GM18868 (cell line): ENCODE measurements around the gene CRISP2.

Source experiments
- ATAC-seq: cut with Tn5 transposase; IDR thresholded peaks from one replicate; pipeline ENCODE4 v1.9.1; 2021; ENCODE audit warnings: mild to moderate bottlenecking, moderate library complexity; ENCODE audit not compliant: unreplicated experiment

The CRISP2 gene

DNA sequence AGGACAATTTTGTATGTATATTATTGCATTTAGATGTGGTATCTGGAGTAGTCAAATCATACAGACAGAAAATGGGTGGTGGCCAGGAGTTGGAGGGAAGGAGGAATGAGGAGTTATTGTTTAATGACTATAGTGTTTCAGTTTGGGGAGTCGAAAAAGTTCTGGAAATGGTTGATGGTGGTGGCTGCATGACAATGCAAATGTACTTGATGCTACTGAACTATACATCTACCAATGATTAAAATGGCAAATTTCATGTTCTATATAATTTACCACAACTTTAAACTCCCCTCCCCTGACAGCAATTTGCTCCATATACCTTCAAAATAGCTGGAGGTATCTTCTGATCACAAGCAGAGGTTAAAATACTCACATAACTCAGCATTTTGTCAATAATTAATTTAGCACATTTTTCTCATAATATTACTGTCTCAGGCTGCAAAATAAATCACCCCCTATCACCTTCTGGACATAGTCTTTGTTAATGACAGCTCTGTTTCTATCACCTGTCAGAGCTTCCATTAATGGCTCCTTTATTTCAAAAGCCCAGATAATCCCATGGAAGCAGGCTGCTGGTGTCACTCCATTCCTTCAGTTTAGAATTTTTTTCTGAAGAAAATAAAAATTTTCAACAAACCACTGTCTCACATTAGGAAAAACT is 51.0 kb downstream of the CRISP2 start:
- ATAC-seq, result no peak

DNA sequence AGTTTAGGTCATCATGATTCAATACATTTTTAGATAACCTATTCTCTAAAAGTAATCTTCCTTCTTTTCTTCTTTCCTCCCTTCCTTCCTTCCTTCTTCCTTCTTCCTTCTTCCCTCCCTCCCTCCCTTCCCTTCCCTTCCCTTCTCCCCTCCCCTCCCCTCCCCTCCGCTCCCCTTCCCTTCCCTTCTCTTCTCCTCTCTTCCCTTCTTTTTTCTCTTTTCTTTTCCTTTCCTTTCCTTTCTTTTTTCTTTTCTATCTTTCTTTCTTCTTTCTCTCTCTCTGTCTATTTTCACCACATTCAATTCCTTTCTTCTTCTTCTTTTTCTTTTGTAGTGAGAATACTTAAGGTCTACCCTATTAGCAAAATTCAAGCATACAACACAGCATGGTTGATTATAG is 59.4 kb downstream of the CRISP2 start:
- ATAC-seq, result no peak

DNA sequence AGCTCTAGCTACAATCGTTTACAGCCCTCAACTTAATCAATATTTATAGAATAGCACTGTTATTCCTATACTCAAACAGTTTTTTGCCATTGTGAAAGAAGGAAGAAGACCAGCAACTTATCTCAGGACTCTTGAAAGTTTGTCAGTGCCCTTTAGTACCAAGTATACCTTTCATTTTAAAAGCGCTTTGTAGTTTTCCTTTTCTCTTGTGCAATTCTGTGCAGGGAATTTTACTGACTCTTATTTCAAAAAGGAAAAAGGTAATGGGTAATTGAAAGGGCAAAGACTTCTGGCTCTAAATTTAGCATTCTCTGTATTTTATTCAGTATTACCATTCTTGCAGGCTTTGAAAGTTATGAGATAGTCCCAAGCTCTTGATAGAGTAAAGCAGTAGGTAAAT is 59.9 kb downstream of the CRISP2 start:
- no peak for ATAC-seq

DNA sequence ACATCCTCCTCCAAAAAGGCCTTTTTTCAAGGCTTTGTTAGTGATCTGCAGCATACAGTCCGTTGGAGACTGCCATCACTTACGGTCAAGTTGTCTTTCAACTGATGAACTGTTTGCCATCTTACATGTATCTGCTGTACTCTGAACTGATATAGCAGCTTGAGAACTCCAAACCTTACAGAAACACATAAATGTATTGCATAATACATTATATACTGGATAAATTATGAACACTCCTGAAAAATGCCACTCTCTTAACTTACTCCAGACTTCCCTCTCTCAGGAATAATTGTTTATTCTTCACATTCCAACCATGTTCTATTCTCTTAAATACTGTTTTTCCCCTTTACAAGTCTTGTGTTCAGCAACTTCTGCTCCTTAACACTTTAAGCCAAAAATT is 62.1 kb downstream of the CRISP2 start:
- ATAC-seq, result no peak

- no peak for ATAC-seq
Observed at GRCh38 chr6:49649988-49650387, 63.4 kb downstream of the CRISP2 start.

GRCh38 chr6:49648036-49648435 is 65.3 kb downstream of the CRISP2 start:
- ATAC-seq, result no peak

GRCh38 chr6:49647476-49647875 is 65.9 kb downstream of the CRISP2 start:
- no peak for ATAC-seq

DNA sequence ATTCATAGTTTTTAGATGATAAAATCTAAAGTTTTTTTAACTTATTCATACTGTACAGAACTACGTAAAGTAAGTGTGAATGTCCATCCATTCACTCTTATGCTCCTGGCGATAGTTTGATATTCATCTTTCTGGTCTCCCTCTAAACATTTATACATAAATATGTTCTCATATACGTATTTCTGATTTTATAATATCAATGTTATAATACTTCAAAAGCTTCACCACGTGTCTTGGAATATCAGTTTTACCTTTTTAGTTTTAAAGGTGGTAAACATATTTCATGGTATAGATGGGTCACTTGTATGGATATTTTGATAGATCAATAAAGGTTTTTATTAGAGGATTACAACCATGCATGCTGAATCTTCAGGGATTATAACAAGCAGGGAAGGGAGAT is 66.4 kb downstream of the CRISP2 start:
- no peak for ATAC-seq

DNA sequence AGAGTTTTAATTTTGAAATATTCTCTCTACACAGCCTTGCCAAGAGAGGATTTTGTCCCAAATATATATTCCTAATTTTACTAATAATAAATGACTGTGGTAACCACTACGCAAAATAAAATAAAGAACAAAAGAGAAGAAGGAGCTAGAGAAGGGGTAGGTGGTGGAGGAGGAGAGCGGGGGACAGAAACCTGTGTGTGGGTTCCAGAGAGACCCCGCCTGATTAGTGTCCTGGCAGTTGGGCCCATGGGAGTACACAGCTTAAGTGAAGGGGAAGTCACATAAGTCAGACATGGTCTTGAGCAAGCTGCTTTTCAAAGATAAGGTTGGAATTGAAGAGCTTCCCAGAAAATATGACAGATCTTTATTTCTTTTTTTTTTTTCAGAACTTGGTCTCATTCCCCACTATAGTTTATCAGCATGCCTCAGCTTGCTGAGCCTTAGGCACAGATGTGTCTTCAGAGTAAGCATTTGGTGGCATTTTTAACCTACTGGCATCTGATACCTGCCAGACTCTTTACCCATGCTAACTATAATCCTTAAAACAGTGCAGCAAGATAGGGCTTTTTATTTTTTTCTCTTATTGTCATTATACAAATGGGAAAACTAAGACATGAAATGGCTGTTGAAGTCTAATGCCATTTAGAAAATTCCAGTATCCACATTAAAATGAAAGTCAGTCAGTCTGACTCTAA is 67.1 kb downstream of the CRISP2 start:
- no peak for ATAC-seq

DNA sequence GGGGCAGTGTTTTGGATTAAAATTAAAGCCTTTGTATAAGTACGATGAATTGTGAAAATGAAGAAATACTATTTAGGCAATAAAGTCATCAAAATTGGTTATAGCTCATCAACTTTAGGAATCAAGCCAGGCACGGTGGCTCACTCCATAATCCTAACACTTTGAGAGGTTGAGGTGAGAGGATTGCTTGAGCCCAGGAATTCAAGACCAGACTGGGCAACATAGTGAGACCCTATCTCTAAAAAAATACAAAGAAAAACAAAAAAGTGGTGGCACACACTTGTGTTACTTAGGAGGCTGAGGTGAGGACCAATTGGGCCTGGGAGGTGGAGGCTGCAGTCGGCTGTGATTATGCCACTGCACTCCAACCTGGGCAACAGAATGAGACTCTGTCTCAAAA is 68.2 kb downstream of the CRISP2 start:
- no peak for ATAC-seq
